HepG2 (cell line): ENCODE results near the gene PPP4R2. TPM values are rescaled to one million over a fixed set of nuclear protein-coding genes. Genes with fewer than 3 reads are reported as not detected.

ENCODE experiments used
- AKNA ChIP-seq: sonication (generic); formaldehyde crosslinking; IDR thresholded peaks from 2 replicates; pipeline ENCODE4 v1.4.0; 2020; ENCODE audit warnings: missing genetic modification reagents, borderline replicate concordance
- ERF ChIP-seq: IDR thresholded peaks from 2 replicates; pipeline ENCODE4 v1.6.1; 2018; ENCODE audit warnings: missing biosample characterization, missing genetic modification reagents
- JUN ChIP-seq: sonication (generic); formaldehyde crosslinking; IDR thresholded peaks from 2 replicates; pipeline ENCODE4 v1.4.0; 2020; ENCODE audit warnings: mild to moderate bottlenecking, missing genetic modification reagents
- MLX ChIP-seq: IDR thresholded peaks from 2 replicates; pipeline ENCODE4 v1.6.1; 2016
- NFRKB ChIP-seq: fragments of 450-650 bp; IDR thresholded peaks from 2 replicates; pipeline ENCODE4 v1.6.1; 2017
- RBFOX2 ChIP-seq: fragments of 200-400 bp; formaldehyde crosslinking; IDR thresholded peaks from 2 replicates; pipeline ENCODE4 v1.6.1; 2017; ENCODE audit warnings: low read depth, mild to moderate bottlenecking, low read length
- SNAPC5 ChIP-seq: sonication (generic); formaldehyde crosslinking; IDR thresholded peaks from 2 replicates; pipeline ENCODE4 v1.8.1; 2023; ENCODE audit warnings: mild to moderate bottlenecking, missing genetic modification reagents, borderline replicate concordance
- SPEN ChIP-seq: sonication (generic); formaldehyde crosslinking; IDR thresholded peaks from 2 replicates; pipeline ENCODE4 v1.5.1; 2020; ENCODE audit warnings: low read depth, mild to moderate bottlenecking, missing genetic modification reagents
- ZNF18 ChIP-seq: sonication (generic); formaldehyde crosslinking; IDR thresholded peaks from 2 replicates; pipeline ENCODE4 v1.8.0; 2022; ENCODE audit warnings: mild to moderate bottlenecking, missing genetic modification reagents; ENCODE audit not compliant: insufficient replicate concordance
- ZNF432 ChIP-seq: sonication (generic); formaldehyde crosslinking; IDR thresholded peaks from 2 replicates; pipeline ENCODE4 v1.5.0; 2020; ENCODE audit warnings: missing genetic modification reagents, mild to moderate bottlenecking, borderline replicate concordance
- ZNF550 ChIP-seq: sonication (generic); formaldehyde crosslinking; IDR thresholded peaks from 2 replicates; pipeline ENCODE4 v1.4.0; 2020; ENCODE audit warnings: mild to moderate bottlenecking, missing genetic modification reagents, borderline replicate concordance
- ZNF790 ChIP-seq: sonication (generic); formaldehyde crosslinking; IDR thresholded peaks from 2 replicates; pipeline ENCODE4 v1.8.0; 2022; ENCODE audit warnings: missing genetic modification reagents, mild to moderate bottlenecking, borderline replicate concordance
- ZNF800 ChIP-seq: sonication (generic); formaldehyde crosslinking; IDR thresholded peaks from 2 replicates; pipeline ENCODE4 v1.4.0; 2020; ENCODE audit warnings: missing genetic modification reagents
- ZNF839 ChIP-seq: sonication (generic); formaldehyde crosslinking; IDR thresholded peaks from 2 replicates; pipeline ENCODE4 v1.4.0; 2020; ENCODE audit warnings: missing genetic modification reagents, mild to moderate bottlenecking, borderline replicate concordance
- ZNF883 ChIP-seq: sonication (generic); formaldehyde crosslinking; IDR thresholded peaks from 2 replicates; pipeline ENCODE4 v1.5.1; 2020; ENCODE audit warnings: mild to moderate bottlenecking, missing genetic modification reagents; ENCODE audit errors: not compliant biosample characterization
- ZSCAN20 ChIP-seq: sonication (generic); formaldehyde crosslinking; IDR thresholded peaks from 2 replicates; pipeline ENCODE4 v1.4.0; 2020; ENCODE audit warnings: missing genetic modification reagents, mild to moderate bottlenecking, borderline replicate concordance
- ZXDC ChIP-seq: sonication (generic); formaldehyde crosslinking; IDR thresholded peaks from 2 replicates; pipeline ENCODE4 v1.5.0; 2020; ENCODE audit warnings: mild to moderate bottlenecking, missing genetic modification reagents
- polyA plus RNA-seq, 8 experiments: library from polyadenylated mRNA; depleted of rRNA in 3 of 8; stranded (reverse) in 7 of 8; unstranded in 1 of 8; fragments of >200 nt; fragmentation: Illumina TruSeq in 4 of 8; extraction: Trizol in 4 of 8; gene quantifications; 2 replicates each; pipeline versions ENCODE4 v1.2.1 to v1.2.3, GENCODE V29; 2011 to 2016; ENCODE audit warnings: low read depth in 4 of 8, missing spikeins in 1 of 8, mixed read lengths in 1 of 8; ENCODE audit not compliant: insufficient read depth in 1 of 8
- total RNA-seq, 5 experiments: library from RNA; depleted of rRNA; stranded (reverse); fragments of >200 nt; fragmentation: Illumina TruSeq; extraction: Trizol; gene quantifications; 2 replicates each; pipeline ENCODE4 v1.2.3, GENCODE V29; 2016; ENCODE audit warnings: low read depth in 1 of 5

Gene PPP4R2
- total and polyA plus RNA-seq, 2 of the 13 experiments (the other 11 are each of a cell fraction or from before 2014, with no cell fraction given) = 22.3 to 161 TPM

- no peak for TF ChIP-seq ZNF432 (CRISPR knock-in tag)
- no peak for TF ChIP-seq ZNF550
- no peak for TF ChIP-seq SNAPC5 (CRISPR knock-in tag)
- TF ChIP-seq ZXDC (CRISPR knock-in tag) = no peak
- no peak for TF ChIP-seq ZNF790
- TF ChIP-seq ZNF18 (CRISPR knock-in tag) = peak; percentile 77
- TF ChIP-seq ZSCAN20 (CRISPR knock-in tag) = no peak
- TF ChIP-seq ERF = 0 out of 2 replicates have a peak, but pooled peaks have one; percentile 52
- TF ChIP-seq SPEN = no peak
- no peak for TF ChIP-seq ZNF883 (CRISPR knock-in tag)
- no peak for TF ChIP-seq RBFOX2
- no peak for TF ChIP-seq AKNA (CRISPR knock-in tag)
- TF ChIP-seq ZNF839 (CRISPR knock-in tag) = no peak
- no peak for TF ChIP-seq NFRKB
- peak; percentile 38 for TF ChIP-seq MLX
- TF ChIP-seq JUN (CRISPR knock-in tag) = peak; percentile 54; the same call in 1 of the 2 replicates
- TF ChIP-seq ZNF800 = peak; percentile 72; the same call in 1 of the 2 replicates
Observed at GRCh38 chr3:72953325-72953956, 43.2 kb upstream of the PPP4R2 start (continued).
